Activated naive CD4-positive, alpha-beta T cell treated with anti-CD3 and anti-CD28 coated beads for 36 hours (primary cell): ENCODE results near the gene NTRK3. TPM values are rescaled to one million over a fixed set of nuclear protein-coding genes. Genes with fewer than 3 reads are reported as not detected.

Experiments used
- CTCF ChIA-PET: fragments of 350-600 bp; sonication (Branson Sonifier 250); formaldehyde crosslinking; loops from one replicate; lab custom pipeline; 2021; ENCODE audit warnings: antibody characterized with exemption; lab: Charles Lee
- DNase-seq: peaks from one replicate; pipeline ENCODE4 v3.0.0-alpha.2; 2020
- H3K27ac Mint-ChIP-seq: one replicate; pipeline ENCODE4 v1.8.0; 2021; ENCODE audit warnings: mild to moderate bottlenecking, mixed read lengths
- H3K27me3 Mint-ChIP-seq: one replicate; pipeline ENCODE4 v1.8.0; 2021; ENCODE audit warnings: low read depth, mixed read lengths
- H3K36me3 Mint-ChIP-seq: one replicate; pipeline ENCODE4 v1.8.0; 2021; ENCODE audit warnings: low read depth, mixed read lengths
- H3K4me1 Mint-ChIP-seq: one replicate; pipeline ENCODE4 v1.8.0; 2021; ENCODE audit warnings: low read depth, mixed read lengths
- H3K4me3 Mint-ChIP-seq: one replicate; pipeline ENCODE4 v1.8.0; 2021; ENCODE audit warnings: mild to moderate bottlenecking, moderate library complexity, mixed read lengths
- H3K9me3 Mint-ChIP-seq: one replicate; pipeline ENCODE4 v1.8.0; 2021; ENCODE audit warnings: mixed read lengths
- intact Hi-C: fragments of 100-400 bp; cut with micrococcal nuclease; formaldehyde crosslinking; loops from one replicate; pipeline ENCODE4 v1.15.1; 2023
- total RNA-seq, 2 experiments: library from RNA; stranded (reverse); gene quantifications; one replicate each; pipeline ENCODE4 v1.2.3, GENCODE V29; 2021

NTRK3 gene
- total RNA-seq, 2 experiments from 2014 or later: 0.95 to 1.4 TPM

DNA sequence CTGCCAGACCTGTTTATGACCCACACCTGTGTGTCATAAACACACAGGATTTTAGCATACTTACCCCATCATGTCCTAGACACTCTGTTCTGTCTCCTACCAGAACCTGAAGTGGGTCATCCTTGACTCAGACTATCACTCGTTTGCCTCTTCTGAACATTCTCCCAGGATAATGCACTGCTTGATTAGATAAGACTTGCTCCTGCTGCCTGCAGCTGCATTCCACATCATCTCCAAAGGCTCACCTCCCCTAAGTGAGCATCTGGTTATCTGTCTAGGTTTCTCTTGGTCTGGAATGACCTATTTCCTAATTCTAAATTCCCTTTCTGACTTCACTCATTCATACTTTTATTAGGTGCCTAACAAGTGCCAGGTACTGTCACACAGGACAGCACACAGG, 332.1 kb downstream of the NTRK3 start:
- DNase-seq: no peak

DNA sequence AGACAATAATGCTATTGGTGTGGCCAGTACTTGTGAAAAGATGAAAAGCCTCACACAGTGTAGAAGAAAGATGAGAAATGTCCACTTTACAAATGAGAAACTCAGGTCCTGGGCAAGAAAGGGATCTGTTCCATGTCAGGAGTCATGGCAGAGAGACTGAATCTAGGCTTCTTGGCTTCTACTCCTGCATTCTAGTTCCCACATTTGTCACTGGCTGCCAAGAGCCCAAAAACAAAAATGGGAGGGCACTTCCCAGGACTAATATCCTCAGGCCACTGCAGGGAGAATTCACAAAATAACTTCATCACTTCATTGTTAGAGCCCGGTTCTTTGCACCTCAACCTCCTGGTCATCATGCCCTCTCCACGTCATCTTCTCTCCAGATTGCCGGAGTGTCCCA, 337.5 kb downstream of the NTRK3 start:
- Mint-ChIP-seq H3K4me1 (no peaks in the 10 kb centered on the region), H3K4me3 (no peak overlapping the region), H3K27me3 (peaks cover 1% of the 10 kb centered on the region), H3K9me3 (no peaks in the 10 kb centered on the region), H3K27ac (no peak overlapping the region), H3K36me3 (no peaks in the 10 kb centered on the region)
- CTCF ChIA-PET: no interaction called here
- no peak for DNase-seq
- intact Hi-C loops: no loop called here

More for the DNA sequence above, 332.1 kb downstream of the NTRK3 start:
- Mint-ChIP-seq H3K9me3 (no peaks in the 10 kb centered on the region), H3K27ac (no peak overlapping the region), H3K36me3 (no peaks in the 10 kb centered on the region), H3K4me3 (no peak overlapping the region), H3K27me3 (peaks cover 1% of the 10 kb centered on the region), H3K4me1 (no peaks in the 10 kb centered on the region)
- CTCF ChIA-PET: no interaction called here
- intact Hi-C loops: no loop called here

DNA sequence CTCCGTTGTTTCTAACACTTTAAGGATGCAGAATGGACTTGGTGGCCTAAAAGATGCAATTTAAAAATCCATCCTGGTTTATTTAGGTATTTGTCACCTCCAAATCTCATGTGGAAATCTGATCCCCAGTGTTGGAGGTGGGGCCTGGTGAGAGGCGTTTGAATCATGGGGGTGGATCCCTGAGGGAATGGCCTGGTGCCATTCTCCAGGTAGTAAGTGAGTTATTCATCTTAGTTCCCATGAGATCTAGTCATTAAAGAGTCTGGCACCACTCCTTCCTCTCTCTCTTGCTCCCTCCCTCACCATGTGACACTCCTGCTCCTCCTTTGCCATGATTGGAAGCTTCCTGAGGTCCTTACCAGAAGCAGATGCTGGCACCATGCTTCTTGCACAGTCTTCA, 339.1 kb downstream of the NTRK3 start:
- Mint-ChIP-seq H3K36me3 (no peaks in the 10 kb centered on the region), H3K9me3 (no peaks in the 10 kb centered on the region), H3K4me1 (no peaks in the 10 kb centered on the region), H3K27ac (no peak overlapping the region), H3K4me3 (no peak overlapping the region), H3K27me3 (peaks cover 1% of the 10 kb centered on the region)
- intact Hi-C loops: no loop called here
- CTCF ChIA-PET: no interaction called here
- DNase-seq: no peak

DNA sequence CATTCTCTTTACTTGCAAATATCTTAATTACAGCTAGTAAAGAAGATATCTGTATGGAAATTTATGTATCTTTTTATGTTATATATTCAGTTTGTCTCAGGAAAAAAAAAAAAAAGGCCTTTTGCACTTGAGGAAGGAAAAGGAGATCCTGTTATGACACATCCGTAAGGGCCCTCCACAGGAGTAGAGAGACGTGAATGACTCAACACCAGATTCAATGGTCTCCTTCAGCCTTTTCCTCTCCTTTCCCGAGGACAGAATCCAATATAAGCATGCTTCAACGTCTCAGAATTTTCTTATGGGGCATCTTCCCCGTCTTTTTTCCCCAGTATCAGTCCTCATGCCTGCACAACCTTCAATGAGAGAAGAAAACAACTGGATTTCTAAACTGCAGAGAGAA, 340.3 kb downstream of the NTRK3 start:
- H3K9me3 Mint-ChIP-seq: no peaks in the 10 kb centered on the region
- no peak for DNase-seq
- CTCF ChIA-PET: no interaction called here
- H3K4me3 Mint-ChIP-seq: no peak overlapping the region
- no peaks in the 10 kb centered on the region for H3K4me1 Mint-ChIP-seq
- H3K27me3 Mint-ChIP-seq: peaks cover 1% of the 10 kb centered on the region
- intact Hi-C loops: no loop called here
- H3K27ac Mint-ChIP-seq: no peak overlapping the region
- H3K36me3 Mint-ChIP-seq: no peaks in the 10 kb centered on the region

DNA sequence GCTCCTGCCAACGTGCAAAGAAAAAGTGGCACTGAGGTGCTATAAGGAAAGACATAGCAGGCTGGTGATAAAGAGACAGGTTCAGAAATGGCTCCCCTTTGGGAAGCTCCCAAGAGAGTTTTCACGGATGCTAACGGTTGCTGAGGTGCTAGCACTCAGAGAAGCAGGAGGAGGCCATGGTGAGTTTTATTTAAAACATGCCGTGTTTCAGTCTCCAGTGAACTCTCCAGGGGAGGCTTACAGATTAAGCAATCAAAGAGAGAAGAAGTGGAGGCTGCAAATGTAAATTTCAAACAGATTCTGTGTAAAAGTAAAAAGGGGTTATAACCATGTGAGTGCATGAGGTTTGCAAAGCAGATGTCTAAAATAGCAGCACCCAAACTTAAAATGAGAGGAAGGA, 346.2 kb downstream of the NTRK3 start:
- Mint-ChIP-seq H3K4me3 (no peak overlapping the region), H3K9me3 (no peaks in the 10 kb centered on the region), H3K27me3 (peaks cover 4% of the 10 kb centered on the region), H3K36me3 (no peaks in the 10 kb centered on the region), H3K4me1 (no peaks in the 10 kb centered on the region), H3K27ac (no peak overlapping the region)
- CTCF ChIA-PET: no interaction called here
- intact Hi-C loops: no loop called here
- no peak for DNase-seq

DNA sequence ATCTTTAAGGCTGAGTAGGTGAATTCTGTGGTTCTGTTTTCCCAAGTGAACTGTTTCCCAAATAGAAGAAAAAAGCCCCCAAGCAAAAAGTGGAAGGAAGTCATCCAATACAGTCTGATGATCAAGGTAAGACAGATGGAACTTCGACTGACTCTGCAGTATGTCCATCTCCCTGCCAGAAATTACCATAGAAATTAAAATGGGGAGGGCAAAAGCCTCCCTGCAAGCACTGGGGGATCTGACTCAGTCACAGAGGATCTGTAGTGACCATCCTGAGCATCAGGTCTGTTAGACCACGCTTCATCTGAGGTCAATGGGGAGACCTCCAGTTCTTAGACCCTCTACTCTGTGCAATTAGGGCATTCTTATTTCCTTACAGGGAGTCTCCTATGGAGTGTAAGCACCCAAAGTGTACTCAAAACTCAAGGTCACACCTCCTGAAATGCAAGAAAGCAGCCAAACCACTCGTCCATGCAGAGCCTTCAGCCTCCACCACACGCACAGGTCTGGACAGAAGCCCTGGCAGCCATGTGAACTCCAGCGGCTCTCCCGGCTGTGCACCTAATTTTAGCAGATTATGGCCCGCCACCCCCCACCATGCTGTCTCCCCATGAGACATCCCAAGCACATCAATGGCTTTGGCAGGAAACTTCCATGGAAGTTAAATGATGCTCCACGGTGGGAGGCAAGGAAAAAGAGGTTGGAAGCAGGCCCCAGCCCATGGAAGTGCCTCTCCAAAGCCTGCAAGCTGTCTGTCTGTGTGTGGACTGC, 348.7 kb downstream of the NTRK3 start:
- H3K4me1 Mint-ChIP-seq: no peaks in the 10 kb centered on the region
- peaks cover 4% of the 10 kb centered on the region for H3K27me3 Mint-ChIP-seq
- H3K27ac Mint-ChIP-seq: no peak overlapping the region
- DNase-seq: no peak
- CTCF ChIA-PET: no interaction called here
- H3K4me3 Mint-ChIP-seq: no peak overlapping the region
- H3K9me3 Mint-ChIP-seq: no peaks in the 10 kb centered on the region
- no peaks in the 10 kb centered on the region for H3K36me3 Mint-ChIP-seq
- intact Hi-C loops: no loop called here

DNA sequence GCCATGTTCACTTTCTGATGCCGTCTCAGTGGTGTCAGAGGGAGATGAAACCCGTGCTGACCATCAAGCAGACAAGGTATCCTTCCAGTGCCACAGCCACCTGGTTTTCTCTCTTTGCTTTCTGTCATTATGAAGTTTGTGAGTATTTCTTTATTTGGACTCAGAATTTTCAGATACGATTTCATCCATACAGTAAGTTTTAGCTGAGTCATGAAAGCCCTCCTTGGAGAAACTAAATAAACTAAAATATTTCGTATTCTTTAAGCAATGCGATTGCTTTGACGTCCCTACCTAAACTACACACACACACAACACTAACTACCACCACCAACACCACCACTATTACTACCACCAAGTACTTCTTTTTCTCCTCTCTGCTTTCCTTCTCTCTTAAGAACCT, 350.1 kb downstream of the NTRK3 start:
- no peak overlapping the region for H3K4me3 Mint-ChIP-seq
- peaks cover 4% of the 10 kb centered on the region for H3K27me3 Mint-ChIP-seq
- no peak for DNase-seq
- CTCF ChIA-PET: no interaction called here
- no peaks in the 10 kb centered on the region for H3K36me3 Mint-ChIP-seq
- H3K4me1 Mint-ChIP-seq: no peaks in the 10 kb centered on the region
- no peaks in the 10 kb centered on the region for H3K9me3 Mint-ChIP-seq
- H3K27ac Mint-ChIP-seq: no peak overlapping the region
- intact Hi-C loops: no loop called here

DNA sequence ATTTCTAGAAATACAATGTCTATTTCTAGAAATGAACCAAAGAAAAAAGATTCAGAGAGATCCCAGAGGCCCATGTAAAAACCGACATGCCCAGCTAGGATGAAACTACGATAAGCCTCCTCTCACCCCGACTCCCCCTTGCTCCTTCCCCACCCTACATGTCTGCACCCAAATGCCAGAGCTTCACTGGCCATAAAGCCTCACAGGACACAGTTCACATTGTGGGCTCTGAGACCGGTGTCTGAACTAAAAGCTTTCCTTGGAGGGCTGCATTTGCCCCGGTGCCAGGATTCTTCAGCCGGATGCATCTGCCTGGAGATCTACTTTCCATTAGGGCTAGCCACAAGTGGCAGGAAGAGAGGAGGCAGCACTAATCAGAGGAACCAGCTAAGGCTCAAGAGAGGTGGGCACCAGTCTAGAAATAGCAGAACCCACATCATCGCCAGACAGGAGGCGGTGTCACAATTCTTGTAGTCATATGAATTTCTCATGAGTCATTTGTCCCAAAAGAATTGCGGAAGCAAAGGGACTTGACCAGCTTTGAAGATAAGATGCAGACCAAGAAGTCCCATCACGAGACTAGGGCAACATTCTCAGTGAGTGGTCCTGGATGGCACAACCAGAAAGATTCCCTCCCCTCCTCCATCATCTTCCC, 353.6 kb downstream of the NTRK3 start:
- Mint-ChIP-seq H3K27ac (no peak overlapping the region), H3K4me3 (no peak overlapping the region), H3K9me3 (no peaks in the 10 kb centered on the region), H3K36me3 (no peaks in the 10 kb centered on the region), H3K4me1 (no peaks in the 10 kb centered on the region), H3K27me3 (no peaks in the 10 kb centered on the region)
- intact Hi-C loops: no loop called here
- no peak for DNase-seq
- CTCF ChIA-PET: no interaction called here

DNA sequence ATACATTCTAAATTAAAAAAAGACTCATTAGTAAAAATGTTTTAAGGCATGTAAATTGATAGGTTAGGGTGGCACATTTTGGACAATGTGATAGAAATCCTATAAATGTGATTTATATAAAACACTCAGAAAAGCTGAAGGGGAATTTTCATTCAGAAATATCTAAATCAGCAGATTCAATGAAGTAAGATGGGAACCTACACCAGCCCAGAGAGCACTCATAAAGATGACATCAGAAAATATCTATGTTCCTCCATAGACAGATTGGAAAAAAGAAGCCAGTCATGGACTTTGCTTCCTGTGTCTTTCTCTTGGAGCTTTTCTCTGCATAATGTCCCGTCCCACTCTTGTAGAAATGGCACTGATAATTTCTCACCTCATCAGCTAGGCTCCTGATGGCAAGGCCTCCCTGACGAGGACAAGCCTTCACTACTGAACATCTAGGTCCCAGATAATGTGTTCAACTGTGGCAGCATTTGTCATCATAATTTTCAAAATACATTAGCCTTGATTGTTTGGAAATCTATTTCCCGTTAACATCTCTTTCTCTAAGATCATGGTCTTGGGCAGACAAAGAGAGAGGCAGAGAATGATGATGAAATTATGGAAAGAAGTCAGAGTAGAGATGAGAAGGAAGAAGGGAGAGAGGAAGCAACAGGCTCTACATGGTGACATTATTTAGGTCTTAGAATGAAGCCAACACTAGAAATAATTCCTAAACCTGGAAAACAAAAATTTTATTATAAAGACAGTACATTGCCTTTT, 354.4 kb downstream of the NTRK3 start:
- CTCF ChIA-PET: no interaction called here
- intact Hi-C loops: no loop called here
- no peak overlapping the region for H3K4me3 Mint-ChIP-seq
- no peaks in the 10 kb centered on the region for H3K27me3 Mint-ChIP-seq
- no peak for DNase-seq
- no peaks in the 10 kb centered on the region for H3K36me3 Mint-ChIP-seq
- H3K27ac Mint-ChIP-seq: no peak overlapping the region
- no peaks in the 10 kb centered on the region for H3K4me1 Mint-ChIP-seq
- H3K9me3 Mint-ChIP-seq: no peaks in the 10 kb centered on the region

DNA sequence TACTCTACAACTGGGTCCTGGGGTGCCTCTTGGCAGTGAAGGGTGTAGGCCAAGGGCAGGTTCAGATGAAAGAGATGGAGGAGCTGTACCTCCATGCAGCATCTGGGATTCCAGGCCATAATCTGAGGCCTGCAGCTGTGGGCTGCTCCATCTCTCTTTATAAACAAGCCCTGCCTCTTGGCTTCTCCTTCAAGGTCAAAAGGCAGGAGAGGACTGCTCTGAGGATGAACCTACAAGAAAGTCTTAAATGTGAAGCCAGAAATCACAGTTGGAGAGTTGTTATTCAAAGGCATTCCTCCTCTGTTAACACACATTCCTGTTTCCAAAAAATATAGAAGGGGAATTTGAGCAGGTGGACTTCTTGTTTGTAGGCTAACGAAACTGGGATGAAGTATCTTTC, 355.5 kb downstream of the NTRK3 start:
- no peaks in the 10 kb centered on the region for H3K9me3 Mint-ChIP-seq
- H3K4me3 Mint-ChIP-seq: no peak overlapping the region
- DNase-seq: no peak
- H3K27ac Mint-ChIP-seq: no peak overlapping the region
- no peaks in the 10 kb centered on the region for H3K27me3 Mint-ChIP-seq
- intact Hi-C loops: no loop called here
- H3K4me1 Mint-ChIP-seq: no peaks in the 10 kb centered on the region
- H3K36me3 Mint-ChIP-seq: no peaks in the 10 kb centered on the region
- CTCF ChIA-PET: no interaction called here

DNA sequence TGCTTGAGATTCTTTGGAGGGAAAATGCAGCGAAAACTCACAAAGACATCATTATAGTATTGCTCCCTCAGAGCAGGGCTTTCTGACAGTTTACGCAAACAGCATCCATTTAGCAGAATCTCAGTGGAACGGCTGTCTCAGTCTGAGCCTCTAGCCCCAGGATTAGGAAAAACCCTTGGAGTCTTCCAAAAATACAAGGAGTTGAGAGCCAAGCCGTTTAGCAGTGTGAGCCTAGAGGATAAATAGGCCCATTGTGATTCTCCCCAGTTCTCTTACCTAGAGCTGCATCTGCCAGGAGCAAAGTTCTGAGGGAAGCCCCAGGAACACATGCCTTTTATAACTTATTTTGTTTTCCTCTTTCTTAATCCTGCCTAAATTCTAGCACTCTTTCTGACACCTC, 359.6 kb downstream of the NTRK3 start:
- H3K4me1 Mint-ChIP-seq: no peaks in the 10 kb centered on the region
- peaks cover 6% of the 10 kb centered on the region for H3K27me3 Mint-ChIP-seq
- no peaks in the 10 kb centered on the region for H3K36me3 Mint-ChIP-seq
- intact Hi-C loops: no loop called here
- no peak overlapping the region for H3K4me3 Mint-ChIP-seq
- DNase-seq: no peak
- H3K9me3 Mint-ChIP-seq: no peaks in the 10 kb centered on the region
- no peak overlapping the region for H3K27ac Mint-ChIP-seq
- CTCF ChIA-PET: no interaction called here

DNA sequence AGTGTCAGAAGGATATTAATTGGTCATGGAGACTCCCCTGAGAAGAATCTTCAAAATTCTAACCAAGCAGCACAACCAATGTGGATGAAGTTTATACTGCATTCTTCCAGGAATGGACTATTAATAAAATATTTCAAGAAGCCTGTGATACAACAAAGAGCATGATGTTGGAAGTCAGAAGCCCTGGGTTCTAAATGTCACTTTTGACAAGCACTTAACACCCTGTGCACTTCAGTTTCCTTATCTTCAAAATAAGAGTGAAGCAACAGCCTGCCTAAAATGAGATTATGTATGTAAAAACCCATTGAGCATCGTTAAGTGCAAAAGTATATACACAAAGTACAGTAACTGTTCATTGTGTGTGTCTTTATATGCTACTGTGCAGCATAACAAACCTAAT, 369.4 kb downstream of the NTRK3 start:
- no peak for DNase-seq

DNA sequence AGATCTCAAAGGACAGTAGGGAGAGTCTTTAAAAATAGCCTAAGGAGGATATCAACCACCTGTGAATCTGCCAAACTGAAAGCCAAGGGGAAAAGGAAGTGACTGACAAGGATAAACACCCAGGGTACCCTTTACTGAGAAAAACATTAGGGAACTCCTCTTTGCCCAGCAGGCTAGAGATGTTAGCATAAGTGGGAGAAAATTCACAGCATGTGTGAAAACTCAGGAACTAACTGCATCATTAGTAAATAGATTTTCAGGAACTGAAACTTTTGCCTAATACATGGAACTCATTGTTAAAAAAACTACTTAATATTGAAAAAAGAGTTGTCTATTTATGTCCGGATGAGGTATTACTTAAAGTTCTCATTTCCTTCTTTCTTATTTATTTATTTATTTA, 375.5 kb downstream of the NTRK3 start:
- Mint-ChIP-seq H3K27ac (no peak overlapping the region), H3K4me1 (no peaks in the 10 kb centered on the region), H3K9me3 (no peaks in the 10 kb centered on the region), H3K4me3 (no peak overlapping the region), H3K27me3 (no peaks in the 10 kb centered on the region), H3K36me3 (no peaks in the 10 kb centered on the region)
- intact Hi-C loops: no loop called here
- CTCF ChIA-PET: no interaction called here
- DNase-seq: no peak

More for the DNA sequence above, 369.4 kb downstream of the NTRK3 start:
- intact Hi-C loops: no loop called here
- H3K27ac Mint-ChIP-seq: no peak overlapping the region
- no peaks in the 10 kb centered on the region for H3K4me1 Mint-ChIP-seq
- H3K9me3 Mint-ChIP-seq: no peaks in the 10 kb centered on the region
- peaks cover 8% of the 10 kb centered on the region for H3K27me3 Mint-ChIP-seq
- no peaks in the 10 kb centered on the region for H3K36me3 Mint-ChIP-seq
- CTCF ChIA-PET: no interaction called here
- H3K4me3 Mint-ChIP-seq: no peak overlapping the region
